Measurements from ENCODE around the gene CCDC18.

CCDC18 gene, protein sequence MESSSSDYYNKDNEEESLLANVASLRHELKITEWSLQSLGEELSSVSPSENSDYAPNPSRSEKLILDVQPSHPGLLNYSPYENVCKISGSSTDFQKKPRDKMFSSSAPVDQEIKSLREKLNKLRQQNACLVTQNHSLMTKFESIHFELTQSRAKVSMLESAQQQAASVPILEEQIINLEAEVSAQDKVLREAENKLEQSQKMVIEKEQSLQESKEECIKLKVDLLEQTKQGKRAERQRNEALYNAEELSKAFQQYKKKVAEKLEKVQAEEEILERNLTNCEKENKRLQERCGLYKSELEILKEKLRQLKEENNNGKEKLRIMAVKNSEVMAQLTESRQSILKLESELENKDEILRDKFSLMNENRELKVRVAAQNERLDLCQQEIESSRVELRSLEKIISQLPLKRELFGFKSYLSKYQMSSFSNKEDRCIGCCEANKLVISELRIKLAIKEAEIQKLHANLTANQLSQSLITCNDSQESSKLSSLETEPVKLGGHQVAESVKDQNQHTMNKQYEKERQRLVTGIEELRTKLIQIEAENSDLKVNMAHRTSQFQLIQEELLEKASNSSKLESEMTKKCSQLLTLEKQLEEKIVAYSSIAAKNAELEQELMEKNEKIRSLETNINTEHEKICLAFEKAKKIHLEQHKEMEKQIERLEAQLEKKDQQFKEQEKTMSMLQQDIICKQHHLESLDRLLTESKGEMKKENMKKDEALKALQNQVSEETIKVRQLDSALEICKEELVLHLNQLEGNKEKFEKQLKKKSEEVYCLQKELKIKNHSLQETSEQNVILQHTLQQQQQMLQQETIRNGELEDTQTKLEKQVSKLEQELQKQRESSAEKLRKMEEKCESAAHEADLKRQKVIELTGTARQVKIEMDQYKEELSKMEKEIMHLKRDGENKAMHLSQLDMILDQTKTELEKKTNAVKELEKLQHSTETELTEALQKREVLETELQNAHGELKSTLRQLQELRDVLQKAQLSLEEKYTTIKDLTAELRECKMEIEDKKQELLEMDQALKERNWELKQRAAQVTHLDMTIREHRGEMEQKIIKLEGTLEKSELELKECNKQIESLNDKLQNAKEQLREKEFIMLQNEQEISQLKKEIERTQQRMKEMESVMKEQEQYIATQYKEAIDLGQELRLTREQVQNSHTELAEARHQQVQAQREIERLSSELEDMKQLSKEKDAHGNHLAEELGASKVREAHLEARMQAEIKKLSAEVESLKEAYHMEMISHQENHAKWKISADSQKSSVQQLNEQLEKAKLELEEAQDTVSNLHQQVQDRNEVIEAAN (N-terminal part only)

GRCh38 chr1:93180723-93181613, at the start of gene CCDC18:
Gene CCDC18 (plus strand): TSS chr1:93180724. CDS start chr1:93183362, 2,638 bp downstream.
- H3K4me1 ChIP-seq (ENCODE audit: control insufficient read depth, insufficient read depth, low read length) = no peaks in the 10 kb centered on the region
- H3K9me3 ChIP-seq (ENCODE audit: control insufficient read depth, insufficient read depth, low read depth, low read length) = no peaks in the 10 kb centered on the region
- CTCF ChIA-PET = no interaction called here
- H3K36me3 ChIP-seq (ENCODE audit: control insufficient read depth in 2 of 2, insufficient read depth in 1 of 2, low read length in 2 of 2) = peaks cover 0 to 8% of the 10 kb centered on the region in 2 experiments; a peak in 1 of 3 replicates
- H3K27ac ChIP-seq (ENCODE audit: extremely low read depth, low read depth, low read length) = peak within 1 kb of the TSS; percentile 94
- POLR2A ChIA-PET = interaction anchor here (0.6 kb wide), 6 partner anchors 57 to 1638 kb away, joined by 3 to 7 read pairs (median 4); no protein-coding TSS in a partner anchor
- peak within 1 kb of the TSS; percentile 98 for H3K4me3 ChIP-seq (ENCODE audit: low read depth, low read length)
- TF ChIP-seq, protein P1, sequence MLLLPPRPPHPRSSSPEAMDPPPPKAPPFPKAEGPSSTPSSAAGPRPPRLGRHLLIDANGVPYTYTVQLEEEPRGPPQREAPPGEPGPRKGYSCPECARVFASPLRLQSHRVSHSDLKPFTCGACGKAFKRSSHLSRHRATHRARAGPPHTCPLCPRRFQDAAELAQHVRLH (tag by site-specific recombination; IDR thresholded peaks at IDR 0.05) = peak; percentile 73; the same call in 1 of the 2 replicates
- TF ChIP-seq ZNF335 (tag by site-specific recombination; conservative IDR thresholded peaks at IDR 0.05) (peak; percentile 91), MYNN (tag by site-specific recombination; IDR thresholded peaks at IDR 0.05; ENCODE audit: borderline replicate concordance) (0 out of 2 replicates have a peak, but pooled peaks have one; percentile 13), ZNF501 (tag by site-specific recombination; IDR thresholded peaks at IDR 0.05) (peak; percentile 58), KLF16 (tag by site-specific recombination; IDR thresholded peaks at IDR 0.05) (peak; percentile 71; the same call in 1 of the 2 replicates), ZNF2 (tag by site-specific recombination; IDR thresholded peaks at IDR 0.05) (peak; percentile 72), ZBTB10 (tag by site-specific recombination; IDR thresholded peaks at IDR 0.05) (peak; percentile 64; the same call in 1 of the 2 replicates), ZNF76 (tag by site-specific recombination; IDR thresholded peaks at IDR 0.05; ENCODE audit: borderline replicate concordance, low read depth) (0 out of 2 replicates have a peak, but pooled peaks have one; percentile 1), ZNF449 (tag by site-specific recombination; IDR thresholded peaks at IDR 0.05) (no peak), ZBTB8A (tag by site-specific recombination; IDR thresholded peaks at IDR 0.05) (peak; percentile 17; the same call in 1 of the 2 replicates), GLIS1 (tag by site-specific recombination; IDR thresholded peaks at IDR 0.05) (peak; percentile 36; the same call in 1 of the 2 replicates), ZSCAN18 (tag by site-specific recombination; IDR thresholded peaks at IDR 0.05) (no peak), ZNF391 (tag by site-specific recombination; IDR thresholded peaks at IDR 0.05; ENCODE audit: borderline replicate concordance, low read depth) (no peak), SP3 (tag by site-specific recombination; IDR thresholded peaks at IDR 0.05) (no peak; the same call in 1 of the 2 replicates), SP7 (tag by site-specific recombination; IDR thresholded peaks at IDR 0.05) (no peak; the same call in 1 of the 2 replicates), KLF9 (tag by site-specific recombination; IDR thresholded peaks at IDR 0.05; ENCODE audit: low read depth) (peak; percentile 75), ZNF600 (tag by site-specific recombination; IDR thresholded peaks at IDR 0.05) (peak; percentile 7; the same call in 1 of the 2 replicates), ZNF544 (tag by site-specific recombination; IDR thresholded peaks at IDR 0.05) (no peak), ZFP37 (tag by site-specific recombination; IDR thresholded peaks at IDR 0.05) (peak; percentile 33; the same call in 1 of the 2 replicates), ZXDB (tag by site-specific recombination; IDR thresholded peaks at IDR 0.05) (peak; percentile 26; the same call in 1 of the 2 replicates), PATZ1 (tag by site-specific recombination; IDR thresholded peaks at IDR 0.05) (no peak), ZNF140 (tag by site-specific recombination; IDR thresholded peaks at IDR 0.05) (no peak), ZNF664 (tag by site-specific recombination; IDR thresholded peaks at IDR 0.05) (no peak), KLF8 (tag by site-specific recombination; IDR thresholded peaks at IDR 0.05) (no peak)
